Lower leg skin (tissue), 4 donors: Measurements from ENCODE around the gene FARP1. TPM values are rescaled to one million over a fixed set of nuclear protein-coding genes. Genes with fewer than 3 reads are reported as not detected.

ENCODE experiments used
- DNase-seq, 2 donors: peaks; one replicate each; pipeline ENCODE4 v3.0.0-alpha.2; 2019; ENCODE audit warnings: low spot score in 2 of 2
- H3K4me3 ChIP-seq: fragments of 200-600 bp; sonication (generic); 2 replicates; pipeline ENCODE4 v1.5.1; 2017; ENCODE audit warnings: mild to moderate bottlenecking, low read depth; ENCODE audit not compliant: poor library complexity, severe bottlenecking
- POLR2A ChIP-seq, 2 donors: fragments of 450-650 bp; IDR thresholded peaks; one replicate each; pipeline ENCODE4 v1.6.1; 2016 to 2017; ENCODE audit warnings: antibody characterized with exemption in 2 of 2, mild to moderate bottlenecking in 1 of 2, moderate library complexity in 1 of 2
- WGBS, 2 donors: methylation state at CpG; one replicate each; pipeline ENCODE4 v1.1.5; 2018; 5-methylcytosine and 5-hydroxymethylcytosine counted together
- intact Hi-C: fragments of 100-400 bp; cut with DNase I; formaldehyde crosslinking; loops from one replicate; pipeline ENCODE4 v1.15.0; 2023; ENCODE audit warnings: low total_unique reads
- total RNA-seq, 4 donors: library from RNA; depleted of rRNA; stranded (reverse); fragments of >200 nt; gene quantifications; one replicate each; pipeline ENCODE4 v1.1.0, GENCODE V29; 2016
- TF ChIP-seq, protein P1 (sequence below), 3 donors: fragments of 450-650 bp; IDR thresholded peaks; one replicate each; pipeline ENCODE4 v1.5.1; 2016; ENCODE audit warnings: antibody characterized with exemption in 3 of 3, mild to moderate bottlenecking in 3 of 3, moderate library complexity in 2 of 3

The FARP1 gene
- total RNA-seq, 4 donors from 2014 or later, result 4.9 to 26.2 (median 13.3) TPM

DNA sequence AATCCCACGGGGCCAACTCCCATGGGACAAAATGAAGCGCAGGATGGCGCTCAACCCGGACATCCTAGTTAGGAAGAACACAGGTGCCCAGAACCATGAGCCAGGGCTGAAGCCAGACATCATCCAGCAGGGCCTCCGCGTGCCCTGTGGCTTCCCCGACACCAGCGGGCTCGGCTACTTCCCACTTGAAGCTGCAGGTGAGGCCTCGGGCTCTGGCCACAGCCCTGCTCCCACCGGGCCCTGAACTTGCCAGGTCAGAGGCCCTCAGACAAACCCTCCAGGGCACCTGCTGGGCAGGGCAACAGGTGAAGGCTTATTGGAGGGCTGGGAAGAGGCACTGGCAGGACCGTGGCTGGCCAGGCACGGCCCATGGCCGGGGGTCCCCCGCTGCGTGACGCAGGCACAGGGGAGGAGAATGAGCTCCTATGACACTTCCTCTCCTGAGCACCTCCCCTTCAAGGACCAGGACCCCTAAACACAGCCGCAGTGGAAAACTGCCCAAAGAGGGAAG, 316.3 kb downstream of the FARP1 start:
- DNase-seq, result no peak
- 92 to 94% methylated on average over 16 to 18 of the region's 18 CpGs for WGBS, 2 donors
- intact Hi-C loops, result no loop called here

GRCh38 chr13:98459721-98460370, 317.0 kb downstream of the FARP1 start:
- intact Hi-C loops, result no loop called here
- H3K4me3 ChIP-seq, result no peak overlapping the region
- no peak for DNase-seq
- no peak for TF ChIP-seq POLR2A (IDR thresholded peaks at IDR 0.05)
- TF ChIP-seq, protein P1, sequence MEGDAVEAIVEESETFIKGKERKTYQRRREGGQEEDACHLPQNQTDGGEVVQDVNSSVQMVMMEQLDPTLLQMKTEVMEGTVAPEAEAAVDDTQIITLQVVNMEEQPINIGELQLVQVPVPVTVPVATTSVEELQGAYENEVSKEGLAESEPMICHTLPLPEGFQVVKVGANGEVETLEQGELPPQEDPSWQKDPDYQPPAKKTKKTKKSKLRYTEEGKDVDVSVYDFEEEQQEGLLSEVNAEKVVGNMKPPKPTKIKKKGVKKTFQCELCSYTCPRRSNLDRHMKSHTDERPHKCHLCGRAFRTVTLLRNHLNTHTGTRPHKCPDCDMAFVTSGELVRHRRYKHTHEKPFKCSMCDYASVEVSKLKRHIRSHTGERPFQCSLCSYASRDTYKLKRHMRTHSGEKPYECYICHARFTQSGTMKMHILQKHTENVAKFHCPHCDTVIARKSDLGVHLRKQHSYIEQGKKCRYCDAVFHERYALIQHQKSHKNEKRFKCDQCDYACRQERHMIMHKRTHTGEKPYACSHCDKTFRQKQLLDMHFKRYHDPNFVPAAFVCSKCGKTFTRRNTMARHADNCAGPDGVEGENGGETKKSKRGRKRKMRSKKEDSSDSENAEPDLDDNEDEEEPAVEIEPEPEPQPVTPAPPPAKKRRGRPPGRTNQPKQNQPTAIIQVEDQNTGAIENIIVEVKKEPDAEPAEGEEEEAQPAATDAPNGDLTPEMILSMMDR (IDR thresholded peaks at IDR 0.05), result no peak
- WGBS, 2 donors, result 83 to 86% methylated on average over 13 of the region's 13 CpGs

More for the DNA sequence above, 316.3 kb downstream of the FARP1 start:
- H3K4me3 ChIP-seq, result no peak overlapping the region
- TF ChIP-seq, protein P1 (IDR thresholded peaks at IDR 0.05), result no peak
- TF ChIP-seq POLR2A (IDR thresholded peaks at IDR 0.05), result no peak

DNA sequence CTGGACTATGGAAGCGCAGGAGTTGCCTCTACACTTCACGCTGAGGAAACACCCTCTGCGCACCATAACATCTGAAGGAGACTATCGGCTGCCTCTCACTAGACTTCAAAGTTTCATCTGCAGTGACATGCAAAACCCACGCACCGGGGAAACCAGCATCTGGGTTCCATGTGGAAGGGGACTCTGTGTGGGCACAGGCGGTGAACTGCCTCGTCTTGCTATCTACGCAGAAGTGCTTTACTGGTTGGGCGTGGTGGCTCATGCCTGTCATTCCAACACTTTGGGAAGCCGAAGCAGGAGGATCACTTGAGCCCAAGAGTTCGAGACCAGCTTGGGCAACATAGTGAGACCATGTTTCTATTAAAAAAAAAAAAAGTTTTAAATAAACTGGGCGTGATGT, 317.6 kb downstream of the FARP1 start:
- DNase-seq, result no peak
- TF ChIP-seq, protein P1 (IDR thresholded peaks at IDR 0.05), result no peak
- no peak for TF ChIP-seq POLR2A (IDR thresholded peaks at IDR 0.05)
- intact Hi-C loops, result no loop called here
- H3K4me3 ChIP-seq, result no peak overlapping the region
- WGBS, 2 donors, result 68 to 77% methylated on average over 13 of the region's 13 CpGs

DNA sequence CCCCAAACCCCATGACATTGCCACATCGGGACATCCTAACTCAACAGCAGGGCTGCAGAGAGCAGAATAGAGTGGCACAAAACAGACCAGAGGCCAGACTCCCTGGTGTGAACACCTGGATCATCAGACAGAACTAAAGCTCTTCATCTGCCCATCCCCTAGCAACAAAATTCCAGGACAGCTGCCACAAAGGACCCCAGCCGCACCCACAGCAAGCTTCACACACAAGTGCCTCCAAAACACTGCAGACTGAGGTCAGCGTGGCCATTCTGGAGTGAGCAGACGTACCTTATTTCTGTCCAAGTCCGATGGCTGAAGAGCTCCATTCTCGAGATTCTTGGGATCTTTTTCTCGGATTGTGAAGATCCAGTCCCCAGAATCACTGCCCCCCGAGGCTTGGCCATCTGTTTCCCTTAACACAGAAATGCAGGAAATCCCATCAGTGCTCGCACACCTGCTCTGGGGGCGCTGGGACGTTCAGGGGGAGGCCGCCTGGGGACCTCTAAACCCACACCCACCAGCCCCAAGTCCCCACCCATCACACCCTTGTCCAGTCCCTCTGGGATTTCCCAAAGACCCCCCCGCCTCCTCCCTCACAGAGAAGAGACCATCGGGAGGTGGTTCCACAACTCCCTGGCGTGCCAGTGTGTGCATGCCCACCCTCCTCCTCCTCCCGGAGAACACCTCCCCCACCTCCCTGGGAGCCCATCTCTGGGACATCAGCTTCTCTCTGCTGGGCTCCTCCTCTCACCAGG, 318.8 kb downstream of the FARP1 start:
- no peak for TF ChIP-seq POLR2A (IDR thresholded peaks at IDR 0.05)
- TF ChIP-seq, protein P1 (IDR thresholded peaks at IDR 0.05), result no peak
- H3K4me3 ChIP-seq, result no peak overlapping the region
- DNase-seq, result no peak
- intact Hi-C loops, result no loop called here
- WGBS, 2 donors, result 84 to 87% methylated on average over 16 of the region's 16 CpGs

GRCh38 chr13:98462241-98462882, 319.5 kb downstream of the FARP1 start:
- no peak overlapping the region for H3K4me3 ChIP-seq
- 87 to 95% methylated on average over 18 of the region's 18 CpGs for WGBS, 2 donors
- TF ChIP-seq POLR2A (IDR thresholded peaks at IDR 0.05), result no peak
- TF ChIP-seq, protein P1 (IDR thresholded peaks at IDR 0.05), result no peak
- intact Hi-C loops, result no loop called here
- no peak for DNase-seq
